Right ventricle myocardium inferior (tissue), 1 donor: ENCODE results near the gene MYO16. TPM values are rescaled to one million over a fixed set of nuclear protein-coding genes. Genes with fewer than 3 reads are reported as not detected.

Experiments used
- ATAC-seq: fragments of 200-7000 bp; cut with Tn5 transposase; one replicate; pipeline ENCODE4 v1.9.1; 2020; ENCODE audit warnings: mild to moderate bottlenecking, moderate library complexity
- DNase-seq: peaks from one replicate; pipeline ENCODE4 v3.0.0; 2021; ENCODE audit errors: missing footprints
- intact Hi-C: fragments of 100-400 bp; cut with DNase I; formaldehyde crosslinking; loops from one replicate; pipeline ENCODE4 v1.11.0; 2022
- total RNA-seq: library from RNA; stranded (reverse); fragmentation: NEBNext Ultra II Directional; extraction: Animal tissue kit (Norgen Biotek cat#: 25700); gene quantifications from one replicate; pipeline ENCODE4 v1.2.1, GENCODE V29; 2021
- donor health status: DM: no; HTN: yes; CAD: no; lungs with severe emphysema.

Gene MYO16
- total RNA-seq, 1 donor from 2014 or later = 1.4 TPM

- ATAC-seq = no peak
- DNase-seq = no peak
- intact Hi-C loops = no loop called here
Observed at GRCh38 chr13:108711386-108711785, 82.0 kb downstream of the MYO16 start.

GRCh38 chr13:108725471-108725870, 96.1 kb downstream of the MYO16 start:
- ATAC-seq (no peak), DNase-seq (no peak)
- intact Hi-C loops = no loop called here

- intact Hi-C loops = no loop called here
- ATAC-seq (no peak), DNase-seq (no peak)
Observed at GRCh38 chr13:108728370-108728769, 99.0 kb downstream of the MYO16 start.

GRCh38 chr13:108733022-108733560, 103.7 kb downstream of the MYO16 start:
- DNase-seq (no peak), ATAC-seq (no peak)
- intact Hi-C loops = no loop called here

GRCh38 chr13:108734676-108735075, 105.3 kb downstream of the MYO16 start:
- no peak for ATAC-seq
- DNase-seq = no peak
- intact Hi-C loops = no loop called here

GRCh38 chr13:108741930-108742329, 112.5 kb downstream of the MYO16 start:
- intact Hi-C loops = no loop called here
- DNase-seq (no peak), ATAC-seq (no peak)

- ATAC-seq (no peak), DNase-seq (no peak)
- intact Hi-C loops = no loop called here
Observed at GRCh38 chr13:108742701-108743451, 113.5 kb downstream of the MYO16 start.

GRCh38 chr13:108743522-108743921, 114.1 kb downstream of the MYO16 start:
- no peak for DNase-seq
- no peak for ATAC-seq
- intact Hi-C loops = no loop called here

GRCh38 chr13:108747843-108748242, 118.4 kb downstream of the MYO16 start:
- DNase-seq = no peak
- intact Hi-C loops = no loop called here
- no peak for ATAC-seq

GRCh38 chr13:108752276-108752675, 122.9 kb downstream of the MYO16 start:
- intact Hi-C loops = no loop called here
- DNase-seq = no peak
- ATAC-seq = no peak

- DNase-seq (no peak), ATAC-seq (no peak)
- intact Hi-C loops = no loop called here
Observed at GRCh38 chr13:108755083-108755482, 125.7 kb downstream of the MYO16 start.

- intact Hi-C loops = no loop called here
- DNase-seq (no peak), ATAC-seq (no peak)
Observed at GRCh38 chr13:108760129-108760528, 130.7 kb downstream of the MYO16 start.

- no peak for DNase-seq
- no peak for ATAC-seq
- intact Hi-C loops = no loop called here
Observed at GRCh38 chr13:108760541-108760940, 131.1 kb downstream of the MYO16 start.

- DNase-seq (no peak), ATAC-seq (no peak)
- intact Hi-C loops = no loop called here
Observed at GRCh38 chr13:108768035-108768434, 138.6 kb downstream of the MYO16 start.

GRCh38 chr13:108769213-108770070, 140.0 kb downstream of the MYO16 start:
- DNase-seq (no peak), ATAC-seq (no peak)
- intact Hi-C loops = no loop called here

- ATAC-seq = no peak
- intact Hi-C loops = no loop called here
- no peak for DNase-seq
Observed at GRCh38 chr13:108775597-108775996, 146.2 kb downstream of the MYO16 start.

- ATAC-seq = no peak
Observed at GRCh38 chr13:108776650-108777049, 147.2 kb downstream of the MYO16 start.

GRCh38 chr13:108777421-108778420, 148.3 kb downstream of the MYO16 start:
- intact Hi-C loops = no loop called here
- no peak for ATAC-seq
- no peak for DNase-seq

More at GRCh38 chr13:108776650-108777049, 147.2 kb downstream of the MYO16 start:
- intact Hi-C loops = no loop called here
- no peak for DNase-seq

GRCh38 chr13:108779308-108779707, 149.9 kb downstream of the MYO16 start:
- intact Hi-C loops = no loop called here
- ATAC-seq (no peak), DNase-seq (no peak)
